ENCODE measurements around the gene C19orf33.

- no peak for TF ChIP-seq CTCF (optimal IDR thresholded peaks at IDR 0.05 in 1 of 3, IDR thresholded peaks at IDR 0.05 in 1 of 3, conservative IDR thresholded peaks at IDR 0.05 in 1 of 3; ENCODE audit: extremely low read depth in 1 of 3, insufficient read depth in 2 of 3, low read length in 3 of 3)
- no peak for TF ChIP-seq EZH2 (IDR thresholded peaks at IDR 0.05; ENCODE audit: low read length)
These were observed 33.4 kb upstream of the C19orf33 start for GRCh38 chr19:38270587-38271167.

All from keratinocyte (primary cell).